Activated CD4-positive, alpha-beta T cell treated with anti-CD3 and anti-CD28 coated beads, Interleukin-10, Interleukin-2, amounts not matched to agents 100 ng/mL and 50 ng/mL, durations not matched to agents 16 hours and 8 hours (primary cell): ENCODE measurements around the gene ZNF253.
"Not testable (repeated sequence)": the region's sequence is repeated elsewhere in the genome, so short reads cannot be mapped to it uniquely, and the experiment has no call there.

Experiments
- DNase-seq: peaks from one replicate; pipeline ENCODE4 v3.0.0-alpha.2; 2020

Gene ZNF253

GRCh38 chr19:19865750-19866610 is at the start of gene ZNF253:
Gene ZNF253 (plus strand): TSS chr19:19865882. CDS start chr19:19865997, 115 bp downstream.
- peak; percentile 94 for DNase-seq

GRCh38 chr19:19816679-19817078 is 49.0 kb upstream of the ZNF253 start:
- DNase-seq: no peak

- peak; percentile 4 for DNase-seq
Measured at GRCh38 chr19:19817357-19817756, 48.3 kb upstream of the ZNF253 start.

- peak; percentile 15 for DNase-seq
Measured at GRCh38 chr19:19820774-19821320, 44.8 kb upstream of the ZNF253 start.

- peak; percentile 92 for DNase-seq
Measured at GRCh38 chr19:19821366-19821951, 44.2 kb upstream of the ZNF253 start, which contains the start of gene ZNF506. Gene ZNF506 (minus strand): TSS chr19:19821750. CDS start chr19:19821603, 147 bp downstream.

GRCh38 chr19:19821976-19822375 is 43.7 kb upstream of the ZNF253 start:
- DNase-seq: not testable (repeated sequence)

GRCh38 chr19:19823916-19824315 is 41.8 kb upstream of the ZNF253 start:
- DNase-seq: no peak

GRCh38 chr19:19826875-19827274 is 38.8 kb upstream of the ZNF253 start:
- DNase-seq: no peak

- no peak for DNase-seq
Measured at GRCh38 chr19:19835560-19836038, 30.1 kb upstream of the ZNF253 start.

- no peak for DNase-seq
Measured at GRCh38 chr19:19847781-19848180, 17.9 kb upstream of the ZNF253 start.

GRCh38 chr19:19849056-19849455 is 16.6 kb upstream of the ZNF253 start:
- DNase-seq: no peak

GRCh38 chr19:19851740-19852139 is 13.9 kb upstream of the ZNF253 start:
- DNase-seq: not testable (repeated sequence)

GRCh38 chr19:19858751-19859150 is 6.9 kb upstream of the ZNF253 start:
- no peak for DNase-seq

- DNase-seq: peak; percentile 31
Measured at GRCh38 chr19:19860756-19861390, 4.8 kb upstream of the ZNF253 start.

GRCh38 chr19:19866611-19867248 is 1.0 kb downstream of the ZNF253 start:
- peak; percentile 70 for DNase-seq

- DNase-seq: not testable (repeated sequence)
Measured at GRCh38 chr19:19870086-19870485, 4.4 kb downstream of the ZNF253 start.

GRCh38 chr19:19871932-19872331 is 6.2 kb downstream of the ZNF253 start:
- DNase-seq: peak; percentile 22

- DNase-seq: peak; percentile 42
Measured at GRCh38 chr19:19873381-19873780, 7.7 kb downstream of the ZNF253 start.

- DNase-seq: no peak
Measured at GRCh38 chr19:19877724-19878123, 12.0 kb downstream of the ZNF253 start.

- no peak for DNase-seq
Measured at GRCh38 chr19:19884583-19884982, 18.9 kb downstream of the ZNF253 start.

- DNase-seq: not testable (repeated sequence)
Measured at GRCh38 chr19:19892055-19892941, 26.6 kb downstream of the ZNF253 start.
